Stimulated activated CD8-positive, alpha-beta memory T cell treated with anti-CD3 and anti-CD28 coated beads, Interleukin-4, amount 100 ng/mL, for 48 hours (primary cell): ENCODE measurements around the gene RSKR.
"Not testable (repeated sequence)": the region's sequence is repeated elsewhere in the genome, so short reads cannot be mapped to it uniquely, and the experiment has no call there.

Source experiments
- DNase-seq: peaks from one replicate; pipeline ENCODE4 v3.0.0-alpha.2; 2020

The RSKR gene

GRCh38 chr17:28576758-28577465 is 37.1 kb downstream of the RSKR start, which contains the start of gene ALDOC:
Gene ALDOC, minus strand, starts transcription at chr17:28576895. Its CDS starts 1,363 bp downstream, at chr17:28575532.
- peak; percentile 99 for DNase-seq

DNA sequence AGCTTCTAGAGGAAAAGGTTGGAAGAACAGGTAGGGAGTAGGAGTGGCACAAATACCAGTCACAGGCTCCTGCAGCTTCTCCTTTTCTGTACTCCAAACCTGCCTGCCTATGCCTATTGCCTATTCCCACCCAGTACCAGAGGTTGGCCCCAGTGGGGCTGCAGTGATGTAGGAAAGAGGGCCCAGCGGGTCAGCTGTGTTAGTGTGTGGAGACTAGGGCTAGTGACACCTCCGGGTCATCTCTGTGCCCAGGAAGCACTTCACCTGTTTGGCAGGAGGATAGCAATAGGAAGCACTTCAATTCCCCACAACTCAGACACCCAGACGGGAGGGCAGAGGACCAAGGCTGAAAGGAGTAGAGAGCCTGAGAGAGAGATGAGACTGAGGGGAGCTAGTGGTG is 38.0 kb downstream of the RSKR start:
- DNase-seq = not testable (repeated sequence)

DNA sequence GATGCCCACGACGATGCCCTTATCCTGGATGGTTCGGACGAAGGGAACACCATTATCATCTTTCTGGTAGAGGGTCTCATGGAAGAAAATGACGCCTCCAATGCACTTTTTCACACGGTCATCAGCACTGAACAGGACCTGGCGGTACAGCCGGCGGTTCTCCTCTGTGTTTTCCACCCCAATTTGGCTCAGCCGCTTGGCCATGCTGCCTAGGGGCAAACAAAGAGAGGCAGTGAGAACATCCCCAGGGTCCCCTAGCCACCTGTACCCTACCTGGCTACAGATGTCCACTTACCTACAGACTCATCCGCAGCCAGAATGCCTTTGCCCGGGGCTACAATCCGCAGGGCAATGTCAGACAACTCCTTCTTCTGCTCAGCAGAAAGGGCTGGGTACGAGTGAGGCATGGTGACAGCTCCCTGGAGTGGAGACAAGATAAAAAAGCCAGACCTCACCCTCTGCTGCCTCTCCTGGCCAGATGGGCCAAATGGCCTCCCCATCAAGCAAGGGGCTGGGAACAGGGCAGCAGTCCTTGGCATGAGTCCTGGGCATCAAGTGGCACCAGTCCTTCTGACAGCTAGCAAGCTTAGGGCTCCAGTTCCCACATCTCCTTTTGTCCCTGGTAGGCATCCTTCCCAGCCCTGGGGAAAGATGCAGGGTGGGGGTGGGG is 38.7 kb downstream of the RSKR start:
- DNase-seq = no peak

DNA sequence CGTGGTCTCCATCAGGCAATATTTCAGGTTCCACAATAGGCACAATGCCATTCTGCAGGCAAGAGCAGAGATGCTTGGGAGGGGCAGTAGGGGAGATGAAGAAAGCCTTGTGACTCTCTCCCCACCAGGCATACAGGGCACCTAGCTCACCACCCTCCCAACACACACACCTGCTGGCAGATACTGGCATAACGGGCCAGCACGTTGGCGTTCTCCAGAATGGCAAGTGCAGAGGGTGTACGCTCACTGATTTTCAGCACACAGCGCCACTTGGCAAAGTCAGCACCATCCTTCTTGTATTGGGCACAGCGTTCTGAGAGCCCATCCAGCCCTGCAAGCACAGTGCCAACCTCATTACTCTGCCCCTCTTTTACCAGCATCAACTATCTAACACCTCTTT is 39.5 kb downstream of the RSKR start:
- DNase-seq = no peak

- no peak for DNase-seq
Observed at GRCh38 chr17:28573966-28574480, 40.0 kb downstream of the RSKR start.

DNA sequence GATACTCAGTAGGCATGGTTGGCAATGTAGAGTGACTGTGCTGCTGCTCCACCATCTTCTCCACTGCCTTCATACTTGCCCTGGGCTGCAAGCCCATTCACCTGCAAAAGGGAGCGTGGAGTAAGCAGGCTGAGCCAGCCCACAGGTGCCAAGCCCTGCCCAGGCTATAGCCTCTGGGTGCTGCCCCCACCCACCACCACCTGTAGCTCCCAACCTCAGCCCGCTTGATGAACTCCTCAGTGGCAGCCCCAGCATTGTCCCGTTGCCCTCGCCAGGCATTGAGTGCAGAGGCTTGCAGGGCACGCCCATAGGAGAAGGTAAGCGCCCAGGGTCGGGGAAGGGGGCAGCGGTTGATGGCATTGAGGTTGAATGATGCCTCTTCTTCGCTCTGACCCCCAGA is 40.5 kb downstream of the RSKR start:
- no peak for DNase-seq

- DNase-seq = no peak
Observed at GRCh38 chr17:28573040-28573380, 41.0 kb downstream of the RSKR start.

DNA sequence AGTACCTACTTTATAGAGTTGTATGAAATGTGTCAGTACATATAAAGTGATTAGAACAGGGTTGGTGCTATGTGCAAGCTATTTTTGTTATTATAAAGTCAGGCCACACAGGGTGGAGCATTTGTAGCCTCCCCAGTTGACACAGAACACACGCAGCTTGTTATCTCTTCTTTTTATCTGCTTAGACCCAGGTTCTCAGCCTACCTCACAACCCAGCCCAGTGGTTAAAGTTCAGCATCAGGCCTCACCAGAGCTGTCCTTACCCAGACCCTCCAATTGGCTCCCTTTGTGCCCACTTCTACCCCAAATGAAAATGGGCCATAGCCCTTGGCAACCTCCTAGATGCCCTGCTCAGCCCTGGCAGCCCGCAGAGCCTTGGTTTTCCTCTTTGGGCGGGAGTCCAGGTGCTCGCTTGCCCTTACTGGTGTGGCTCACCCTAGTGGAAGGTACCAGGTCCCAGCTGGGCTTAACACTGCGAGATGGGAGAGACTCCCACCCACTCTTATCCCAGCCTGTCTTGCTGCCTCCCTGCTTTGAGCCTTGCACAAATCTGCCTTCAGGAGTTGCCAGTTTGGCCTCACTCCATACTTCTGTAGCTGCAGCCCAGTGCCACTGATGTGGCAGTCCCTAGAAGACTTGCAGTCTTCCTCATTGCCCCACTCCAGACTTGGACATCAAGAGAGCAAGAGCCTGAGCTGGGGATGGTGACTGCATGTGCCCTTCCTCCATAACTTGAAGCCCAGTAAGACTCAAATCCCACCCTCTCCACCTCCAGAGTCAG is 41.5 kb downstream of the RSKR start:
- no peak for DNase-seq

DNA sequence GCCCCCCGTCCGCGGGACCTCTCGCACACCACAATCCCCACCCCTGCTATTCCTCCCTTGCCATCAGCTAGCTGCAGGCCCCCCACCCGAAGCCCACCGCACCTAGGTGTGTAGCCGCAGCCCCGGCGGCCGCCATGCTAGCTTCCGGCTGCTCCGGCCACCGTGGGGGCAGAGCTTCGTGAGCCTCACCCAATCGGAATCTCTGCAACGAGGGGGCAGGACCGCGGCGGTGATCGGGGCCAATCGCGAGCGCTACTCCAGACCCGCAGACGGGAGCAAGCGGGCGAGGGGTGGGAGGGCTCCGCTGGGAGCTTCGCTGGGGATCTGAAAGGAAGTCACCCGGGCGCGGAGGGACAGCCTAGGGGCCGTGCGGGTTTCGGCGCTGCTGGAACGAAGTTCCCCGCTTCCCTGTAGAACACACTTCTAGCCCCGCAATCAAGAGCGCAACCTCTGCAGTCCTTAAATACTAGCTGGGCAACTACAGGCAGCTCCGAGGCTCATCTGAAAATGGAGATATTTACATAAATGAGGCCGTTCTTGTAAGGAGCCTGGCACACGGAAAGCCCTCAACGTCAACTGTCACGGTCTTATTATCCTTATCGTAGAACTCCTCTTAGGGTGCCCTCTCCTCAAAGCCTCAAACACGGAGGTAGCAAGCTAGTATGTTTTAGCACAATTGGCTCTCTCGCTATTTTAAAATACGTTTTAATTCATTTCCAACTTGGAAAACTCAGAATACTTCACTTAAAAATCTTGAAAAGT is 42.4 kb downstream of the RSKR start, which contains the start of gene PIGS:
PIGS (minus strand) TSS at position 164 of the 762 bp plus-strand sequence; CDS start at position 136, 28 bp downstream.
- DNase-seq = peak; percentile 95

DNA sequence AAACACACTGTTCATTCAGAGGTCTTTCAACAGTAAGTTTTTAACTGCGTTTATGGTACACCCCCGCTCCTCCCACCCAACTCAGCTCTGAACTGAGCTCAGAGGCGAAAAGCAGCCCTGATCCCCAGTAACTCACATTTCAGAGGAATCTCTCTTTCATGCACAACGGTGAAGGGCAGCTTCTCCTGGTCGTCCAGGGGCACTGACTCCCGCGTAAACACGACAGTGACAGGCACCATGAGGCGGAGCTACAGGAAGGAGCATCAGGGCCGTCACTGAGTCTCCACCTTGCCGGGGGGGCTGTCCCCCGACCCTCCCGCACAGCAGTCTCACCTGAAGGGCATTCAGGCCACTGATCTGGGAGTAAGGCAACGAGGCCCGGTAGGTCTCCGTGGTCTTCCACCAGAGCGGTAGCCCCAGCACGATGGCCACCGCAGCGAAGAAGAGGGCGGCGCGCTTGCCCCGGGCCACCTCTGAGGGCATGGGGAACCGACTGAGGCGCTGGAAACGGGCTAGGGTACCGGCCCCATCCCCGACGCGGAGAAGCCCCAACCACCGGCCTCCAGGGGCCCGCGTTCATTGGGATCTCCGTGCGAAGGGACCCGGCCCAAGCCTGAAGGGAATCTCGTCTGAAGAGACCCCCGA is 43.1 kb downstream of the RSKR start:
- peak; percentile 64 for DNase-seq

DNA sequence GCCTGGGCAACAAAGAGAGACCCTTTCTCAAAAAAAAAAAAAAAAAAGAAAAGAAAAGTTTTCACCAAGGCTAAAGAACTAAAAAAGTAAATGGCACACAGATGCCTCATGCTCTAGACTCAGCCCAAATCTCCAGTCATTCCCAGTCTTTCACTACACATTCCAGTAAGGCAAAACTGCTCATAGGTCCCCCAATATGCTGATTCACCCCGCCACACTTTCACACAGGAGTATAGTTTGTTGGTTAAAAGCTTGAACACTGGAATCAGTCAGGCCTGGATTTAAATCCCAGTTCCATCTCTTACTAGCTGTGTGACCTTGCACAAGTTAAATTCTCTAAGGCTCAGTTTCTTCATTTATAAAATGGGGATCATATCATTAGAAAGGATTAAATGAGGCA is 44.5 kb downstream of the RSKR start:
- DNase-seq = no peak

DNA sequence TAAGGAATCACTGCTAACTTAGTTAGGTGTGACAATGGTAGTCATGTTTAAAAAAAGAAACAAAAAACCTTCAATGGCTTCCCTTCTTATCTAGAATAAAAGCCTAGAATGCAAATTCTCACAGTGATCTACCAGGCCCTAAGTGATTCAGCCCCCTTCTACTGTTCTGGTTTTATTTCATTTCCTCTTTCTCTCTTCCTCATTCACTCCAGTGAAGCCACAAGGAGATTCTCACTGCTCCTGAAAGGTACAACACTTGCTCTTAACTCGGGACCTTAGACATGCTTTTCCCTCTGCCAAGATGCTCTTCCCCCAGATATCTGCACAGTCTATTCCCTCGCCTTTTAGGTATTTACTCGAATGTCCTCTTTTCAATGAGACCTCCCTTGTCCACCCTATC is 46.4 kb downstream of the RSKR start:
- DNase-seq = no peak

DNA sequence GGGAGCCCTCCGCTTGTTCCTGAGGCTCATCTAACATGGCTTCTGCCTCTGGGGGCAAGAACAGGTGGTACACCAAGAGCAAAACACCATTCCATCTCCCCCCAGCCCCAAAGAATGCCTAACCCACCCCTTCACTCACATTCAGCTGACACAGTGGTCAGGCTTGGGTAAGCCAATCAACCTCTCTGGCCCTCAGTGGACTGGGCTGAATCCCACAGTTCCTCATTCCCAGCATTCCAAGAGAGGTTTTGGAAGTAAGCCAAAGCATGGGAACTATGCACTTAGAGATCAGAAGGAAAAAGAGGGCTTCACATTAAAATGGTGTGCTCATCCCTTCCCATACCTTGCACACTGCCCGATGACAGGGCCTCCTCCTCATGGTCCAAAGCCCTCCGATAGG is 50.5 kb downstream of the RSKR start:
- no peak for DNase-seq
